GM12874 (cell line): ENCODE measurements around the gene TBC1D22A.

Source experiments
- TF ChIP-seq, protein P1 (sequence below): IDR thresholded peaks from 2 replicates; pipeline ENCODE4 v1.5.1; 2011; ENCODE audit warnings: low read depth, mild to moderate bottlenecking, control low read depth, low read length, moderate library complexity; ENCODE audit not compliant: insufficient read depth

Gene TBC1D22A

DNA sequence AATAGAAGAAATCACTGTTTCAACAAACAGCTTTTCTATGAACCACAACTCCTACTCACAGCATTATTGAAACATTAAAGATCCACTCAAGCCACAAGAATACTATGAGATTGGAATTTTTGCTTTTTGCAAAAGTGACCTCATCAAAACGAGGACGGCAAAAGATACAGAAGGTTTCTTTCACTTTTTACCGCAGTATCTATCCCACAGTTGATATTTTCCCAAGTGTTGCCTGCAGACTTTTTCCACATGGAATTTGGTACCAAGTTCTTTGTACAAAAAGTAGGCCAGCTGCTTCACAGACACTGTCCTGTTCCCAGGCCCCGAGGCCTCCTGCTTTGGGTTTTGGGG is 204.0 kb downstream of the TBC1D22A start:
- TF ChIP-seq, protein P1, sequence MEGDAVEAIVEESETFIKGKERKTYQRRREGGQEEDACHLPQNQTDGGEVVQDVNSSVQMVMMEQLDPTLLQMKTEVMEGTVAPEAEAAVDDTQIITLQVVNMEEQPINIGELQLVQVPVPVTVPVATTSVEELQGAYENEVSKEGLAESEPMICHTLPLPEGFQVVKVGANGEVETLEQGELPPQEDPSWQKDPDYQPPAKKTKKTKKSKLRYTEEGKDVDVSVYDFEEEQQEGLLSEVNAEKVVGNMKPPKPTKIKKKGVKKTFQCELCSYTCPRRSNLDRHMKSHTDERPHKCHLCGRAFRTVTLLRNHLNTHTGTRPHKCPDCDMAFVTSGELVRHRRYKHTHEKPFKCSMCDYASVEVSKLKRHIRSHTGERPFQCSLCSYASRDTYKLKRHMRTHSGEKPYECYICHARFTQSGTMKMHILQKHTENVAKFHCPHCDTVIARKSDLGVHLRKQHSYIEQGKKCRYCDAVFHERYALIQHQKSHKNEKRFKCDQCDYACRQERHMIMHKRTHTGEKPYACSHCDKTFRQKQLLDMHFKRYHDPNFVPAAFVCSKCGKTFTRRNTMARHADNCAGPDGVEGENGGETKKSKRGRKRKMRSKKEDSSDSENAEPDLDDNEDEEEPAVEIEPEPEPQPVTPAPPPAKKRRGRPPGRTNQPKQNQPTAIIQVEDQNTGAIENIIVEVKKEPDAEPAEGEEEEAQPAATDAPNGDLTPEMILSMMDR: no peak

DNA sequence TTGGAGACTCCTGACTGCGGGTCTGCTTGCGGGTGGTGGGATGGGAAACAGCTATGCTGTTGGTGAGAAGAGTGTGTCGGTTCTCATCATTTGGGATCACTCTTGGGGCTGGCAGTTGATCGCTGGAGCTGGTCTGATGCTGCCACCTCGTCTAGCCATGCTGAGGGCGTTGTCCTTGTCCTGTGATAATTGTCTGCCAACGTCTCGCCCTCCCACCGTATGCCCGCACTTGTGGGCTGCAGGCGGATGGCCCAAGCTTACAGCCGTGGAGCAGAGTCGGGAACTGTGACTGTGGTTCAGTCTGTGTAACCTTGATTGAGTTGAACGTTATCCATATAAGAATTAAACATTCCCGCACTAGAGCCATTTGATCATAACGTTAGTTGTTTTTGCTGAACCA is 204.4 kb downstream of the TBC1D22A start:
- TF ChIP-seq, protein P1: no peak

DNA sequence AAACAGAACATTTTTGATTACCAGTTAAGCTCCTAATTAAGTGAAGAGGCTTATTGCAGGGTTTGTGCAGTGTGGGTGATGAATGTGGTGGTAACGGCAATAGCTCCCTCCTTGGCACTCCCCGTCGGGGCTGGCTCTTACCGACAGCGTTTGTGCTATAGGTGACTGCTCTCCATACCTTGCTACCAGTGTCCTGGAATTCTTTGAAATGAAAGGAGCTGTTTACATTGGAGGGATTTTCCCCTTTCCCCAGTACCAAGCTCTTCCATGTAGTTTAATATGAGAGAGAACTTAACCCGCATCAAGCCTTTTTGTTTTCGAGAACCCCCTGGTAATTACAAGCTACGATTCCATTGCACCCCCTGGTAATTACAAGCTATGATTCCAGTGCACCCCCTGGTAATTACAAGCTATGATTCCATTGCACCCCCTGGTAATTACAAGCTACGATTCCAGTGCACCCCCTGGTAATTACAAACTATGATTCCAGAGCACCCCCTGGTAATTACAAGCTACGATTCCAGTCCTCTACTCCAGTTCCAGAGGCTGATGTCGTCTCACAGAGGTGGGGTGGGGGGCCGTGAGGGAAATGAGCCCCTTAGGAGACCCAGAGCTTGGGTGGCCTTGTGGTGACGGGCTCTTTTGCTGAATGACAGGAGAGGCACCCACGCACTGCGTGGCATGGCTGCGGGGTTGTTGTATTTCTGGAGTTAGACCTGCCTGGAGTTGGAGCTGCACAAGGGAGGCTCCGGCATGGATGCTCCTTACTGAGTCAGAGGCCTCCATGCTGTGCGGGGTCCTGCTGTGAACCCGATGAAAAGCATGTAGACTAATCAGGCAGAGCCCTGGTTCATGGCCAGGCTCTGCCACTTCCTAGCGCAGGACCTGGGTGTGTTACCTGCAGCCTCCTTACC is 205.3 kb downstream of the TBC1D22A start:
- TF ChIP-seq, protein P1: no peak

DNA sequence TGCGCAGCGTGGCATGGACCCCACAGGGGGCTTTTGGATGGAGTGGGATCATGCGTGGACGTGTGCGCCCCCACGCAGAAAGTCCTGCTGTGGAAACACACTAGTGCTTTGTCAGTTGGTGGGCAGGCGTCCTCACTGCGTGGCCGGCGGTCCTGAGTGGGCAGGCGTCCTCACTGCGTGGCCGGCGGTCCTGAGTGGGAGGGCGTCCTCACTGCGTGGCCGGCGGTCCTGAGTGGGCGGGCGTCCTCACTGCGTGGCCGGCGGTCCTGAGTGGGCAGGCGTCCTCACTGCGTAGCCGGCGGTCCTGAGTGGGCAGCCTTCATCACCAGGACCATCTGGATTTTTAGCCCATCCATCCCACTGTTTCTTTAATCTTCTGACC is 205.9 kb downstream of the TBC1D22A start:
- TF ChIP-seq, protein P1: no peak

DNA sequence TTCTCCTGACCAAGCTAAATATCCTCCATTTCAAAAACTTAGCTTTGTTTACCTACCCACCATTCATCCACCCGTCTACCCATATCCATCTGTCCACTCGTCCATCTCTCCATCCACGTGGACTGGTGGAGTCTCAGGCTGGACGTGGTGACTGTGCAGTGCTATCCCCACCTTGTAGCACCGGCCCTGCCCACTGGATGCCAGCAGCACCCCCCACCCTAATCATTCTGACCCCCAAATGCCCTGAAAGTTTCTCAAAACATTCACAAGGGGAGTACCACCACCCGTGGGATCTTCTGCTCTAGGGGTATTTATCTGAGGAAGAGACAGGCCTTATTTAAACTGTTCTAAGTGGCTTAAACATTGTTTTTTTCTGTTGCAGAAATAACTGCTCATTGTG is 206.4 kb downstream of the TBC1D22A start:
- TF ChIP-seq, protein P1: no peak

DNA sequence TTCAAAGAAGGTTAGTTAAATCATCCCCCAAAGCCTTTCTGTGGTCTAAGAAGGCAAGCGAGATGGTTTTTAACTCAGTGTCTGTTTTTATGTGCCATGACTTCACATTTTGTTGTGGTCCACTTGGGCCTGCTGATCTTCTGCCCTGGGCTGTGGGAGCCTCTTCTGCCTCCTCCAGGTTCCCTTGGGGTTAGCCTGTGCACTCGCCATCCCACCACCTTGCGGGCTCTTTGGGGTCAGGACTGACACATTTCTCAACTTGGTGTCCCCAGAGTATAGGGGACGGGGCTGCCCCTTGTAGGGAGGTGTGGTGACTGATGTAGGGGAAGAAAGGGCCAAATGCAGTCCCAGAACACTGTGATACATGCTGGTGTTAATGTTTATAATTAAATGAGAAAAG is 207.0 kb downstream of the TBC1D22A start:
- TF ChIP-seq, protein P1: no peak

DNA sequence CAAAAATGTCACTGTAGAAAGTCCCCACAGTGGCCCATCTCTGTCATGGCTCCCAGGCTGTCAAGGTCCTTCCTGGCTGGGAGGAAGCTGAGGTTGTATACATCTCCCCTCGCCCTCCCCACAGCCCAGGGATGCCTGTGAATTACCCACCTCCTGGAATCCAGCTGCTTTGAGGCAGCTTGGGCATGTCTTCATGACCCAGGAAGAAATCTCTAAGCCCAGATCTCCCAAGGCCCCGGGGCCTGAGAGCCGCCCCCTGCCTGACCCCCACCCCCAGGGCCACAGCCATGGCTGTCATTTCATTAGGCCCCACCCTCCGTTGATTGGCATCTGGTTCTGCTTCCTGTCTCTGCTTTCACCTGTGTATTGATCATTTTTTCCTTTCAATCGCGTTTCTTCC is 207.5 kb downstream of the TBC1D22A start:
- TF ChIP-seq, protein P1: no peak
